Adrenal gland (tissue), 12 donors: Measurements from ENCODE around the gene ABL1. TPM values are rescaled to one million over a fixed set of nuclear protein-coding genes. Genes with fewer than 3 reads are reported as not detected.

Experiments
- DNase-seq, 7 donors: peaks; one replicate each; pipeline ENCODE4 v3.0.0-alpha.2; 2019 to 2020
- H3K27ac ChIP-seq, 5 donors: fragments of 200-600 bp; sonication (generic) in 4 of 5; 1 replicate in 3 of 5; 2 replicates in 2 of 5; pipeline versions ENCODE4 v1.5.1 to v1.8.0; 2016 to 2020; ENCODE audit warnings: mild to moderate bottlenecking in 1 of 5
- H3K27me3 ChIP-seq: fragments of 200-600 bp; 2 replicates; pipeline ENCODE4 v1.8.0; 2021
- H3K36me3 ChIP-seq, 2 donors: fragments of 200-600 bp; replicated peaks in 1 of 2; 1 replicate in 1 of 2; 2 replicates in 1 of 2; pipeline versions ENCODE4 v1.5.1 to v1.8.0; 2018 to 2022
- H3K4me1 ChIP-seq, 2 donors: fragments of 200-600 bp; replicated peaks in 1 of 2; 1 replicate in 1 of 2; 2 replicates in 1 of 2; pipeline versions ENCODE4 v1.5.1 to v1.8.0; 2018 to 2021
- H3K4me3 ChIP-seq, 4 donors: fragments of 200-600 bp; sonication (generic) in 3 of 4; one replicate each; pipeline ENCODE4 v1.5.1; 2016 to 2018
- H3K9me3 ChIP-seq, 3 donors: fragments of 200-600 bp; sonication (generic) in 1 of 3; replicated peaks in 1 of 3; 1 replicate in 2 of 3; 2 replicates in 1 of 3; pipeline versions ENCODE4 v1.5.1 to v1.8.0; 2016 to 2021
- CTCF ChIP-seq, 6 experiments: fragments of 450-650 bp in 4 of 6; fragments of 200-600 bp in 2 of 6; sonication (generic) in 1 of 6; IDR thresholded peaks; 1 replicate in 5 of 6; 2 replicates in 1 of 6; pipeline versions ENCODE4 v1.5.1 to v1.8.0; 2016 to 2021; ENCODE audit warnings: antibody characterized with exemption in 6 of 6, mild to moderate bottlenecking in 2 of 6, moderate library complexity in 1 of 6
- POLR2A ChIP-seq, 2 donors: fragments of 450-650 bp; IDR thresholded peaks; one replicate each; pipeline ENCODE4 v1.6.1; 2017; ENCODE audit warnings: antibody characterized with exemption in 2 of 2, mild to moderate bottlenecking in 2 of 2, moderate library complexity in 1 of 2
- WGBS, 4 donors: extraction: QIAGEN DNeasy Blood & Tissue Kit in 2 of 4; methylation state at CpG; one replicate each; pipeline versions ENCODE4 v1.1.5 to v1.1.7; 2013 to 2017; 5-methylcytosine and 5-hydroxymethylcytosine counted together
- intact Hi-C, 2 donors: fragments of 100-400 bp; cut with DNase I; formaldehyde crosslinking; loops; one replicate each; pipeline versions ENCODE4 v1.14.1 to v1.15.0; 2022 to 2023
- polyA plus RNA-seq, 3 donors: library from polyadenylated mRNA; stranded (reverse); fragments of 200-250 nt in 2 of 3; fragments of 350-450 nt in 1 of 3; fragmentation: Illumina TruSeq in 1 of 3; extraction: RNeasy Lipid Tissue Mini Kit (QIAGEN cat#74804) in 1 of 3; gene quantifications; one replicate each; pipeline ENCODE4 v1.2.3, GENCODE V29; 2013 to 2014
- total RNA-seq, 9 donors: library from RNA; depleted of rRNA in 4 of 9; stranded (reverse); fragments of >200 nt in 4 of 9; fragments of 120-200 nt in 1 of 9; fragmentation: NEBNext Ultra II Directional in 1 of 9; extraction: Animal tissue kit (Norgen Biotek cat#: 25700) in 1 of 9; gene quantifications; one replicate each; pipeline versions ENCODE4 v1.1.0 to v1.2.4, GENCODE V29; 2013 to 2023
- donor health status: healthy with polysubstance abuse.
- donor health status: Bipolar disorder and iron deficiency.
- donor health status: DM: yes; HTN: yes; CAD: no.
- donor health status: DM: no; HTN: no; CAD: no.
- donor health status: DM: no; HTN: no; CAD: no.
- donor health status: DM: yes; HTN: yes; CAD: no.

ABL1 gene
- total and polyA plus RNA-seq, 12 donors, result 27.2 to 83.2 (median 45.7) TPM

DNA sequence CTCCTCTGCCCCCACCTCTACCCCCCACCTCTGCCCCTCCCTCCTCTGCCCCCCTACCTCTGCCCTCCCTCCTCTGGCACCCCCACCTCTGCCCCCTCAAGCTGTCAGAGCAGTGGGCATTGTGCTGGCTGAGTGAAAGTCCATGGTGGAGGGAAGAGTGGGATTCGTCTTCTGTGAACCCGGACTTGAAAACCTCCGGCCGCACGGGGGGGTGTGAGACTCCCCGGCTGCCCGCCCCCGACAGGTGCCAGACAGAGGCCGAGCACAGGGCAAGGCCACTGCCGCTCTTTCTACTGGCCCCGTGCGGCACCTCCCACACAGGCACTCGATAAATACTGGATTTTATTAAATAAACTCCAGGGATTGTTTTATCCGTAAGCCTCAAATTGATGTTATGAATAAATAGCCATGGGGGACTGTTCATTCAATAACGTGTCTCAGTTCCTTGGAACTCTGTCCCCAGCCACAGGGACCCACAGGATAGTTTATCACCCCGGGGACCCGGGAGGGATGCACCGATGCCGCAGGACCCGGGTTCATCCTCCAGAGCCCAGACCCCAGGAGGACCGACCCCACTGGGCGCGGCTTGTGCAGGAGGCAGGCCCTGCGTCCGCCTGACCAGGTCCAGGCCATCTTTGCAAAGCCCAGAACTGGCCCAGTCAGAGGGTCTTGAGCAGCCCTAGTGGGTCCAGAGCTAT lies 64.1 kb downstream of the ABL1 start:
- no peak overlapping the region for H3K4me3 ChIP-seq
- H3K36me3 ChIP-seq, result no peaks in the 10 kb centered on the region
- 42 to 55% (median 49%) methylated on average over 11 to 25 of the region's 25 CpGs for WGBS, 4 donors
- no peak for TF ChIP-seq CTCF (IDR thresholded peaks at IDR 0.05)
- TF ChIP-seq POLR2A (IDR thresholded peaks at IDR 0.05), result no peak
- no peak overlapping the region for H3K27ac ChIP-seq
- peak in 1 of 7 donors; percentile 26 for DNase-seq
- H3K4me1 ChIP-seq, result no peaks in the 10 kb centered on the region
- intact Hi-C loops, result no loop called here
- no peaks in the 10 kb centered on the region for H3K9me3 ChIP-seq
- no peaks in the 10 kb centered on the region for H3K27me3 ChIP-seq

GRCh38 chr9:130900701-130901497 lies 65.8 kb downstream of the ABL1 start:
- TF ChIP-seq CTCF (IDR thresholded peaks at IDR 0.05) (no peak), POLR2A (IDR thresholded peaks at IDR 0.05) (no peak)
- no peaks in the 10 kb centered on the region for H3K36me3 ChIP-seq
- 75 to 83% (median 81%) methylated on average over 11 to 17 of the region's 17 CpGs for WGBS, 4 donors
- H3K27ac ChIP-seq, result no peak overlapping the region
- no peaks in the 10 kb centered on the region for H3K27me3 ChIP-seq
- intact Hi-C loops, result no loop called here
- H3K4me1 ChIP-seq, result no peaks in the 10 kb centered on the region
- DNase-seq, result no peak
- no peak overlapping the region for H3K4me3 ChIP-seq
- no peaks in the 10 kb centered on the region for H3K9me3 ChIP-seq

DNA sequence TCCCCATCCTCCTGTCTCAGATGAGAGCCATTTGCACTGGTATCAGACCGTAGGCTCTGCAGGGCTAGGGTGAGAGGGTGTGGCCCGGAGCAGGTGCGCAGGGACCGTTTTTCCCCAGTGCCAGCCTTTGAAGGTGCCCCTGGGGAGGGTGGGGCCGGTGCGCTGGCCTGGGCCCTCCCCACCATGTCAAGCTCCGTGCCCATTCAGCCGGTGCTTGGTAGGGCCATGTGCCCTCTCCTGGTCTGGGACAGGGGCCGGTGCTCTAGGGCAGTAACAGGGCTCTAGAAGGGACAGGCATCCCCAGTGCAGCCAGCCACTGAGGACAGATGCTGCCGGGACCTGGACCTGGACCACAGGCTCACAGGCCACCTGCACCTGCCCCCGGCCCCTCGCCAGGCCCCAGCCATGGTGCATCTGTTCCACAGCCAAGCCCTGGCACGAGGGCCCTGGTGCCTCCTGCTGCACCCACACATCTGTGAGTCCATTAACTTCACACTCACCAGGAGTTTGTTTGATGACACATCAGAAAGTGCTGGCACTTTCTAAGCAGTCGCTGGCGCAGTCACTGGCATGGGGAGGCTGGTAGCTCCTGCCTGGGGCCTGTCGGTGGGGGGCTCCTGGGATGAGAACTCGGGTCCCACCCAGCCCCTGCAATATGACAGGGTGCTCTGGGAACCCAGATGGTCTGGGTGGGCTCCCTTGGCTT lies 66.6 kb downstream of the ABL1 start:
- H3K27ac ChIP-seq, result no peak overlapping the region
- no peak overlapping the region for H3K4me3 ChIP-seq
- no peak for DNase-seq
- TF ChIP-seq CTCF (IDR thresholded peaks at IDR 0.05), result no peak
- no peak for TF ChIP-seq POLR2A (IDR thresholded peaks at IDR 0.05)
- no peaks in the 10 kb centered on the region for H3K36me3 ChIP-seq
- no peaks in the 10 kb centered on the region for H3K27me3 ChIP-seq
- no peaks in the 10 kb centered on the region for H3K9me3 ChIP-seq
- H3K4me1 ChIP-seq, result no peaks in the 10 kb centered on the region
- 83 to 88% (median 85%) methylated on average over 8 to 17 of the region's 17 CpGs for WGBS, 4 donors
- intact Hi-C loops, result no loop called here
